HG03095 (cell line): Measurements from ENCODE around the gene CHRNB1.

Source experiments
- ATAC-seq: cut with Tn5 transposase; IDR thresholded peaks from one replicate; pipeline ENCODE4 v1.9.1; 2021; ENCODE audit warnings: moderate library complexity; ENCODE audit not compliant: unreplicated experiment

The CHRNB1 gene

DNA sequence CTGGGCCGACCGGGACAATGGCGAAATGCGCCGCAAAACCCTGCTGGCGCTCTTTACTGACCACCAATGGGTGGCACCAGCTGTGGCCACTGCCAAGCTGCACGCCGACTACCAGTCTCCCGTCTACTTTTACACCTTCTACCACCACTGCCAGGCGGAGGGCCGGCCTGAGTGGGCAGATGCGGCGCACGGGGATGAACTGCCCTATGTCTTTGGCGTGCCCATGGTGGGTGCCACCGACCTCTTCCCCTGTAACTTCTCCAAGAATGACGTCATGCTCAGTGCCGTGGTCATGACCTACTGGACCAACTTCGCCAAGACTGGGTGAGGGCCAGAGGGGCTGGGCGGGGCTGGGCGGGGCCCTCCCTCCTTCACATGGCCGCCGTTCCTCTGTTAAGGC, 29.1 kb upstream of the CHRNB1 start:
- ATAC-seq, result no peak

DNA sequence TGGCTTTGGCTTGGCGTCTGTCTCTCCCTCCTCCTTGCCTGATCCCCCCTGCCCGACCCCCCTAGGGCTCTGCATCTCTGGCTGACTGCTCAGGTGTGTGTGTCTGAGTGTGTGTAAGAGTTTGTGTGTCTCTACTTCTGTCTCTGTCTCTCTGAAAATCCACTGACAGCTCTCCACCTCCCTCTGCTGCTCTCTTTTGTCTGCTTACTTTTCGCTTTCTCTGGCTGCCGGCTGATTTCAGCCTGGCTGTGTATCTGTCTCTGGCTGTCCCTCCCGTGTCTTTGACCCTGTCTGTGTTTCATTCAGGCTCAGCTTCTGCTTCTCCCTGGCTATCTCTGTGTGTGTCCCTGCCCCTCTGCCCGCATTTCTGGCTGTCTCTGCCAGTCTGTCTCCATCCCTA, 28.5 kb upstream of the CHRNB1 start:
- no peak for ATAC-seq

GRCh38 chr17:7417056-7417655, 27.7 kb upstream of the CHRNB1 start:
- ATAC-seq, result no peak

- no peak for ATAC-seq
These were observed 26.2 kb upstream of the CHRNB1 start for GRCh38 chr17:7418472-7419152.

- no peak for ATAC-seq
These were observed 24.8 kb upstream of the CHRNB1 start, which contains the start of gene SPEM1 for GRCh38 chr17:7419819-7420610. SPEM1 (plus strand) TSS chr17:7420324; CDS start chr17:7420385, 61 bp downstream.

DNA sequence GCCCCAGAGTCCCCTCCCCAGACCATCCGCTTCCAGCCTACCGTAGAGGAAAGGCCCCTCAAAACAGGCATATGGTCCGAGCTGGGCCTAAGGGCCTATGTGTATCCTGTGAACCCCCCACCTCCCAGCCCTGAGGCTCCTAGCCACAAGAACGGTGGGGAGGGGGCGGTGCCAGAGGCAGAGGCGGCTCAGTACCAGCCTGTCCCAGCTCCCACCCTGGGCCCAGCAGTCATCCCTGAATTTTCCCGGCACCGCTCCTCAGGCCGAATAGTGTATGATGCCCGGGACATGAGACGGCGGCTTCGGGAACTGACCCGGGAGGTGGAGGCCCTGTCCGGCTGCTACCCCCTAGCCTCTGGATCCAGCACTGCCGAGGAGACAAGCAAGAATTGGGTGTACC, 23.7 kb upstream of the CHRNB1 start:
- ATAC-seq, result no peak

- no peak for ATAC-seq
These were observed 21.2 kb upstream of the CHRNB1 start for GRCh38 chr17:7423679-7424078.

GRCh38 chr17:7425316-7425715, 19.5 kb upstream of the CHRNB1 start, which contains the start of gene SPEM2:
SPEM2 (plus strand) TSS chr17:7425616; CDS start chr17:7425689, 73 bp downstream.
- no peak for ATAC-seq

GRCh38 chr17:7425756-7426155, 19.1 kb upstream of the CHRNB1 start:
- no peak for ATAC-seq

GRCh38 chr17:7426203-7426863, 18.5 kb upstream of the CHRNB1 start:
- no peak for ATAC-seq

DNA sequence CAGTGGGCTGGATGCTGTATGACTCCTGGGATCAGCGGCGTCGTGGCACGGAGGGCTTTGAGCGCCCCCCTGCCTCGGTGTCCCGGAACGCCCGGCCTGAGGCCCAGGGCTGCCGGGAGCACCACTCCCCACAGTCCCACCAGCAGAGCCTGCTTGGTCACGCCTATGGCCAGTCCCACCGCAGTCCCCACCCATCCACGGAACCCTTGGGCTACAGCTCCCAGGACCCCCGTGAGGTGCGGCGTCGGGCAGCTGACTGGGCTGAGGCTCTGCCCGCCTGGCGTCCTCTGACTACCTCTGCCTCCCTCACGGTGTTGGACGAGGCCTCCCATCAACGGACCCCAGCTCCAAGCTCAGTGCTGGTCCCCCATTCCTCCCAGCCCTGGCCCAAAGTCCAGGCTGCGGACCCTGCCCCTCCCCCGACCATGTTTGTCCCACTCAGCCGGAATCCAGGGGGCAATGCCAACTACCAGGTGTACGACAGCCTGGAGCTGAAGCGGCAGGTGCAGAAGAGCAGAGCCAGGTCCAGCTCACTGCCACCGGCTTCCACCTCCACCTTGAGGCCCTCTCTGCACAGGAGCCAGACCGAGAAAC, 17.9 kb upstream of the CHRNB1 start:
- ATAC-seq, result no peak

GRCh38 chr17:7427549-7427948, 17.3 kb upstream of the CHRNB1 start:
- no peak for ATAC-seq

DNA sequence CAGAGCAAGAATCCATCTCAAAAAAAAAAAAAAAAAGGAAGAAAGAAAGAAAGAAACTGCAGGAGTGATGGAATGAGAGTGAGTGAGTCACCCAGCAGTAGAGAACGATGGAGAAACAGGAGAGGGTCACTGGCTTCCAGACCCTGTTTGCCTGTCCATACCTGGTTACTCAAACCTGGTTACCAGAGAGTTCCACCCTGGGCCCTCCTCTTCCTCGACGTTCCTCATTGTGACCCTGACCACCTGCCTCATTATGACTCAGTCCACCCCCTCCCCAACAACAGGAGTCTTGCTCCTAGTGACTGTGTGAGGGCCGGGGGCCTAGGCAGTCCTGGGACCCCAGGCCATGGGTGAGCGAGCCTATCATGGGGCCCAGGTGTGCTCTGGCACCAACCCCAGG, 16.3 kb upstream of the CHRNB1 start, which contains the start of gene SPEM3:
Gene SPEM3, plus strand, starts transcription at position 301 of the 400 bp plus-strand sequence. Its CDS starts 46 bp downstream, at position 347.
- no peak for ATAC-seq

DNA sequence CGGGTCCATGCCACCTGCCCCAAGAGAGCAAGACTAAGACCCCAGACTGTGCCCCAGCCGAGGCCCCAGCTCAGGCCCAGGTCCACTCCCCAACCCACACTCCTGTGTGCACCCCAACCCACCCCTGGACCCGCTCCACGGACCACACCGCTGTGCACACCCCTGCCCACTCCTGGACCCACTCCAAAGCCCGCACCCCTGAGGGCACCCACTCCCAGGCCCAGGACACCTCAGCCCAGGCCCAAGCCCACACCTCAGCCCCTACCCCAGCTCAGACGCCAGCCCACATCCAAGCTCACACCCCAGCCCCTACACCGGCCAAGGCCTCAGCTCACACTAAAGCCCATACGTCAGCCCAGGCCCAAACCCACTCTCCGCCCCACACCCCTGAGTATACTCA, 15.1 kb upstream of the CHRNB1 start:
- no peak for ATAC-seq

DNA sequence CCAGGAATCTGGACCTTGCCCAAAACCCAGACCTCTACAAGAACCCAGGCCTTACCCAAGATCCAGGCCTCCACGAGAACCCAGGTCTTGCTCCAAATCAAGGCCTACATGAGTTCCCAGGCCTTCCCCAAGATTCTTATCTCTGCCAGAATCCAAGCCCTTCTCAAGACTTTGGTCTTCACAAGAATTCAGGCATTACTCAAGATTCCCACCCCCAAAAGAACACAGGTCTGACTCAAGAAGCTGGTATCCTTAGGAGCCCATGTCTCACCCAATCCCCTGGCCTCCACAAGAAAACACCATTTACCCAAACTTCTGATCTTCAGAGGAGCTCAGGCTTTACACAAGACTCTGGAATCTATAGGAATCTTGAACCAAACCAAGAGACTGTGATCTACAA, 13.6 kb upstream of the CHRNB1 start:
- ATAC-seq, result no peak

DNA sequence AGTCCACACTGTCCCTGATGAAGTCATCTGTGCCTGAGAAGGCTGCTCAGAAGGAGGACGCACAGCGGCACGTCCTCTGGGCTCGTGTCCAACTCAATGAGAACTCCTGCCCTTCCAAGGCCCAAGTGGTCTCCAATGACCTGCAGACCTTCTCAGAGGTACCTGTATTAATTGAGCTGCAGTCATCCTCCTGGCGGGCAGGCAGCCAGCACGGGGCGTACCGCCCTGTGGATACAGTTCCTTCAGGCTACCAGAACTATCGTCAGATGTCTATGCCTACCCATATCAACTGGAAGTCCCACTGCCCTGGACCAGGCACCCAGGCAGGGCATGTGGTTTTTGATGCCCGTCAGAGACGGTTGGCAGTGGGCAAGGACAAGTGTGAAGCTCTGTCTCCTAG, 12.6 kb upstream of the CHRNB1 start:
- ATAC-seq, result no peak

GRCh38 chr17:7435676-7436555, 8.9 kb upstream of the CHRNB1 start:
- peak; percentile 23 for ATAC-seq

DNA sequence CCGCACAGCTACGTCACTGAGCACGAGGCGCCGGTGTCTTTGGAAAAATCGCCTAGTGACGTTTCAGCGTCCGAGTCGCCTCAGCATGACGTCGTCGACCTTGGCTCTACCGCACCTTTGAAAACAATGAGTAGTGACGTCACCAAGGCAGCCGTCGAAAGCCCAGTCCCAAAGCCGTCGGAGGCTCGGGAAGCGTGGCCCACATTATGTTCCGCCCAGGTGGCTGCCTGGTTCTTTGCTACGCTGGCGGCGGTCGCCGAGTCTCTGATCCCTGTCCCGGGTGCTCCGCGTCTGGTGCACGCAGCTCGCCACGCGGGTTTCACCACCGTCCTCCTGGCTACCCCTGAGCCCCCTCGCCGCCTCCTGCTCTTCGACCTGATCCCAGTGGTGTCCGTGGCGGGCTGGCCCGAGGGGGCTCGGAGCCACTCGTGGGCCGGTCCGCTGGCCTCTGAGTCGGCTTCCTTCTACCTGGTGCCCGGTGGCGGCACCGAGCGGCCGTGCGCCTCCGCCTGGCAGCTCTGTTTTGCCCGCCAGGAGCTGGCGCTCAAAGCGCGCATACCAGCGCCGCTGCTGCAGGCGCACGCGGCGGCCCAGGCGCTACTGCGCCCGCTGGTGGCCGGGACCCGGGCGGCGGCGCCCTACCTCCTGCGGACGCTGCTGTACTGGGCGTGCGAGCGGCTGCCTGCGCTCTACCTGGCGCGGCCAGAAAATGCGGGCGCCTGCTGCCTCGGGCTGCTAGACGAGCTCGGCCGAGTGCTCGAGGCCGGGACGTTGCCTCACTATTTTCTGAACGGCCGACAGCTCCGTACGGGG, 8.1 kb upstream of the CHRNB1 start:
- ATAC-seq, result no peak

GRCh38 chr17:7437369-7437863, 7.4 kb upstream of the CHRNB1 start:
- ATAC-seq, result no peak
